K562 (cell line): Measurements from ENCODE around the gene DKKL1. TPM values are rescaled to one million over a fixed set of nuclear protein-coding genes. Genes with fewer than 3 reads are reported as not detected.

Source experiments
- ARID2 ChIP-seq: fragments of 450-650 bp; IDR thresholded peaks from 2 replicates; pipeline ENCODE4 v1.6.1; 2017; ENCODE audit warnings: antibody characterized with exemption, mild to moderate bottlenecking
- CHD2 ChIP-seq: IDR thresholded peaks from 2 replicates; pipeline ENCODE4 v1.6.1; 2011; ENCODE audit warnings: low read depth, low read length
- DDX20 ChIP-seq: fragments of 450-650 bp; IDR thresholded peaks from 2 replicates; pipeline ENCODE4 v1.6.1; 2016; ENCODE audit warnings: missing genetic modification characterization, low read depth, mild to moderate bottlenecking, missing compliant biosample characterization, moderate library complexity
- HDAC1 ChIP-seq, 2 experiments: fragments of 450-650 bp; IDR thresholded peaks; 2 replicates each; pipeline ENCODE4 v1.6.1; 2016 to 2017; ENCODE audit warnings: inconsistent platforms in 1 of 2, mild to moderate bottlenecking in 1 of 2, moderate library complexity in 1 of 2
- MAX ChIP-seq: sonication (generic); formaldehyde crosslinking; IDR thresholded peaks from 2 replicates; pipeline ENCODE4 v1.9.0; 2022; ENCODE audit warnings: mild to moderate bottlenecking, missing genetic modification reagents
- RBM15 ChIP-seq: fragments of 200-400 bp; formaldehyde crosslinking; IDR thresholded peaks from 2 replicates; pipeline ENCODE4 v1.6.1; 2018; ENCODE audit warnings: mild to moderate bottlenecking, low read length, moderate library complexity; ENCODE audit not compliant: insufficient read depth
- STAT6 ChIP-seq: sonication (generic); formaldehyde crosslinking; IDR thresholded peaks from 2 replicates; pipeline ENCODE4 v1.8.1; 2023; ENCODE audit warnings: mild to moderate bottlenecking, missing genetic modification reagents
- THRA ChIP-seq: fragments of 450-650 bp; IDR thresholded peaks from 2 replicates; pipeline ENCODE4 v1.6.1; 2017; ENCODE audit warnings: mild to moderate bottlenecking, moderate library complexity
- THRAP3 ChIP-seq: fragments of 450-650 bp; IDR thresholded peaks from 2 replicates; pipeline ENCODE4 v1.6.1; 2016; ENCODE audit warnings: mild to moderate bottlenecking, inconsistent platforms, borderline replicate concordance
- ZNF407 ChIP-seq: fragments of 450-650 bp; IDR thresholded peaks from 2 replicates; pipeline ENCODE4 v1.6.1; 2016; ENCODE audit warnings: low read depth
- ZNF512 ChIP-seq: IDR thresholded peaks from 2 replicates; pipeline ENCODE4 v1.6.1; 2016; ENCODE audit warnings: missing genetic modification characterization, missing compliant biosample characterization
- ZSCAN32 ChIP-seq: fragments of 450-650 bp; formaldehyde crosslinking; IDR thresholded peaks from 2 replicates; pipeline ENCODE4 v1.4.0; 2020; ENCODE audit warnings: mild to moderate bottlenecking, moderate library complexity
- polyA plus RNA-seq, 8 experiments: library from polyadenylated mRNA; depleted of rRNA in 4 of 8; stranded (reverse) in 5 of 8; unstranded in 3 of 8; fragments of >200 nt; fragmentation: Nextera tagmentation in 2 of 8; fragmentation: Illumina TruSeq in 1 of 8; extraction: Ambion mirVana in 2 of 8; extraction: Trizol in 1 of 8; gene quantifications; 2 replicates each; pipeline versions ENCODE4 v1.2.1 to v1.2.3, GENCODE V29; 2011 to 2014; ENCODE audit warnings: inconsistent platforms in 1 of 8, missing spikeins in 1 of 8
- total RNA-seq, 7 experiments: library from RNA; depleted of rRNA in 6 of 7; stranded (reverse); fragments of >200 nt in 6 of 7; fragmentation: Illumina TruSeq in 2 of 7; extraction: Trizol in 2 of 7; gene quantifications; 2 replicates each; pipeline versions ENCODE4 v1.2.1 to v1.2.3, GENCODE V29; 2011 to 2021; ENCODE audit warnings: low replicate concordance in 1 of 7

The DKKL1 gene
- total and polyA plus RNA-seq, 9 of the 15 experiments (the other 6 are each of a cell fraction or from before 2014, with no cell fraction given) = 0.15 to 1.7 (median 0.52) TPM

GRCh38 chr19:49391581-49392399 lies 28.1 kb downstream of the DKKL1 start (continued):
- 0 out of 2 replicates have a peak, but pooled peaks have one; percentile 23 for TF ChIP-seq ZNF512 (tag)
- TF ChIP-seq THRA = no peak
- no peak for TF ChIP-seq STAT6 (CRISPR knock-in tag)
- TF ChIP-seq ARID2 = peak; percentile 98
- TF ChIP-seq RBM15 = no peak
- no peak for TF ChIP-seq CHD2
- peak; percentile 54; the same call in 1 of the 2 replicates for TF ChIP-seq ZNF407
- peak in 1 of 2 experiments; percentile 77; a peak in 2 of 4 replicates for TF ChIP-seq HDAC1 (IDR thresholded peaks at IDR 0.05)
- TF ChIP-seq MAX (CRISPR knock-in tag) = no peak
- TF ChIP-seq DDX20 = no peak
- no peak for TF ChIP-seq ZSCAN32 (CRISPR knock-in tag)
- TF ChIP-seq THRAP3 = peak; percentile 83; the same call in 1 of the 2 replicates
